ENCODE data around the gene NCLN.
"Not testable (repeated sequence)": the region's sequence is repeated elsewhere in the genome, so short reads cannot be mapped to it uniquely, and the experiment has no call there.

The NCLN gene

DNA sequence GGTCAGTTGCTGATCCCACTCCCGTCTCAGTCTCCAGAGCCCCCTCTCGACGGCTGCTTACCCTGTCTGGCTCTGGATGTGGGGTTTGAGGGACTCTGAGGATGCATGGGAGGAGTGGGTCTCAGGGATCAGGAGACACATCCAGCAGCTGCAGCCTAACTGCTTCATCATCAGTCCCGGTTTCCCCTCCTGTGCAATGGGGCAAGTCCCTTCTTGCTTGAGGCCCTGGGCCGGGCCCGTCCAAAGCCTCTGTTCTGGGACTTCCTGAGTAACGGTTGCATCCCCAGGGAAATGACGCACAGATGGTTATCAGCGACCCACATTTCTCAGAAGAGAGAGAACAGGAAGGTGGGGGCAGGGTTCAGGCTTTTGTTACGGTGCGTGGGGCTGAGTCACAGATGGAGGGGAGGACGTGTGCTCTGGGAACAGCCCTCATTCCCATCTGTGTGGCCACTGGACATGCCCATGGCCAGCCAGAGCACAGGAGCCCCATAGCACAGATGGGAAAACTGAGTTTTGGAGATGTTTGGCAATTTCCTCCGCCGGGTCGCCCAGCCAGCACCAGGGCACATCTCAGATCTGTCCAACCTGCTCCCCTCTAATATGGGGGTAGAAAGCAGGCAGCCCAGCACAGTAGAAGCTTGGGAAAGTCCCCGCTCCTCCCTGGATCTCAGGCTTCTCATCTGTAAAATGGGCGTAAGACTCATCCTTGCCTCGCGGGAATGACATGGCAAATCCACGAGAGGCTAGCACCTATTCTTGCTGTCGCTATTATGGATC is 30.6 kb upstream of the NCLN start:
- DNase-seq = peak; percentile 67

- no peak for DNase-seq
These were observed 28.5 kb upstream of the NCLN start for GRCh38 chr19:3157096-3157845.

- DNase-seq = no peak
These were observed 26.2 kb upstream of the NCLN start for GRCh38 chr19:3159565-3159964.

DNA sequence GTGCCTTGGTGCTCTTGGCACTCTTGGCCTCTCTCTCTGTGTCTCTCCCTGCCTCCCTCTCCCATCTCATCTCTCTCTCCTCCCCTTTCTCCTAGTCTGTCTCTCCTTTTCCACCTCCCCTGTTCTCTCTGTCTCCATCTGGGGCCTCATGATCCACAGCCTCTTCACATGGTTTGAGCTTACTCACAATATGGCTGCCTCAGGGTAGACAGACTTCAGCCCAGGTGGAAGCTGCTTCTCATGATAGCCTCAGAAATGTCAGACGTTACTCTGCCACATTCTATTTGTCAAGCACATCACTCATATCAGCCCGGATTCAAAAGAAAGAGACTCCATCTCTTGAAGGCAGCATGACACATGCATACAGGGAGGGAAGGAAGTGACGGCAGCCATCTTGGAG is 25.5 kb upstream of the NCLN start:
- DNase-seq = no peak

- no peak for DNase-seq
These were observed 24.3 kb upstream of the NCLN start for GRCh38 chr19:3161453-3161852.

DNA sequence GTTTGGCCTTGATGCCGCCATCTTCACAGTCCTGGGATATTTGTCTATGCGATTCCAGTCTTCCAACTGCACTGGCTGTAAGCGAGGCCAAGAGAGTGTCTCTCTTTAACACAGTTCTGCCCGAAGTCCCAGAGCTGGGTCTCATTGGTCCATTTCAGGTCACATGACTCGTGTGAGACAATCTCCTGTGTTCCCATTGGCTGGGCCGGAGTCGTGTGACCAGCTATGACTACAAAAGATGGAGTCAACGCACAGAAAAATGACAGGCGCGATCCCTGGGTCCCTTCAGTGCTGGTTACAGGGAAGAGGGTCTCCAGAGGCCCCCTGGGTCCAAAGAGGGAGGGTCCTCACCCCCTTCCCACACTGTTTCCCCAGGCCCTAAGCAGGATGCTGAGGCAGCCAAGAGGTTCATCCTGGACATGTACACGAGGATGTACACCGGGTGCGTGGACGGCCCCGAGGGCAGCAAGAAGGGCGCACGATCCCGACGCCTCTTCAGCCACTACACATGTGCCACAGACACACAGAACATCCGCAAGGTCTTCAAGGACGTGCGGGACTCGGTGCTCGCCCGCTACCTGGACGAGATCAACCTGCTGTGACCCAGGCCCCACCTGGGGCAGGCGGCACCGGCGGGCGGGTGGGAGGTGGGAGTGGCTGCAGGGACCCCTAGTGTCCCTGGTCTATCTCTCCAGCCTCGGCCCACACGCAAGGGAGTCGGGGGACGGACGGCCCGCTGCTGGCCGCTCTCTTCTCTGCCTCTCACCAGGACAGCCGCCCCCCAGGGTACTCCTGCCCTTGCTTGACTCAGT is 23.1 kb upstream of the NCLN start:
- DNase-seq = no peak

GRCh38 chr19:3163230-3163886 is 22.4 kb upstream of the NCLN start:
- DNase-seq = no peak

- no peak for DNase-seq
These were observed 21.8 kb upstream of the NCLN start for GRCh38 chr19:3163943-3164342.

GRCh38 chr19:3167533-3168272 is 18.0 kb upstream of the NCLN start:
- no peak for DNase-seq

DNA sequence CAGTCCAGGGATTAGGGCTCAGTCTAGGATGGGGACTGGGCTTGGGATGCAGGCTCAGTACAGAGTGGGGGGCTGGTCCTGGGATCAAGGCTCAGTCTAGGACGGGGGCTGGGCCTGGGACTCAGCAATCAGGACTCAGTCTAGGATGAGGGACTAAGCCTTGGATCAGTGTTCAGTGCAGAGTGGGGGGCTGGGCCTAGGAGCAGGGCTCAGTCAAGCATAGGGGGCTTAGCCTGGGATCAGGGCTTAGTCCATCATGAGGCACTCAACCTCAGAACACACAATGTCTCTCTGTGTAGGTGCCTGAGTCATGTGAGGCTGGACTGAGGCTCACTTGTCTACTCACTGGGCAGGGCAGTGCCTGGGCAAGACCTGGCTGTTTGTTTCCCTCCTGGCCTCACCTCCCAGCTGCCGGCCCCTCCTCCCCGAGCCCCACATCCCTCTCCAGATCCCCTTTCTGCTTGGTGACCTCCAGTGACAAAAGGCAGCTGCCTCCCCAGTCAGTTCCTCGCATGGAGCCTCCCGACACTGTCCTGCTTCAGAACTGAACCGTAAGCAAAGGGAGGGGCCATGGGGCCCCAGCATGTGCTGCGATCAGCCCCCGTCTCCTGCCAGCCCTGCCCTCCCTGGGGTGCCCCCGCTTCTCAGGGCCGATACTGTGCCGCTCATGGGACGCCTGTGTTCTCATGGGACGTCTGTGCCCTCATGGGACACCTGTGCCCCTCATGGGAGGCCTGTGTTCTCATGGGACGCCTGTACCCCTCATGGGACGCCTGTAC is 13.6 kb upstream of the NCLN start:
- DNase-seq = no peak

GRCh38 chr19:3172673-3173000 is 13.1 kb upstream of the NCLN start:
- not testable (repeated sequence) for DNase-seq

GRCh38 chr19:3175781-3176714 is 9.7 kb upstream of the NCLN start:
- no peak for DNase-seq

DNA sequence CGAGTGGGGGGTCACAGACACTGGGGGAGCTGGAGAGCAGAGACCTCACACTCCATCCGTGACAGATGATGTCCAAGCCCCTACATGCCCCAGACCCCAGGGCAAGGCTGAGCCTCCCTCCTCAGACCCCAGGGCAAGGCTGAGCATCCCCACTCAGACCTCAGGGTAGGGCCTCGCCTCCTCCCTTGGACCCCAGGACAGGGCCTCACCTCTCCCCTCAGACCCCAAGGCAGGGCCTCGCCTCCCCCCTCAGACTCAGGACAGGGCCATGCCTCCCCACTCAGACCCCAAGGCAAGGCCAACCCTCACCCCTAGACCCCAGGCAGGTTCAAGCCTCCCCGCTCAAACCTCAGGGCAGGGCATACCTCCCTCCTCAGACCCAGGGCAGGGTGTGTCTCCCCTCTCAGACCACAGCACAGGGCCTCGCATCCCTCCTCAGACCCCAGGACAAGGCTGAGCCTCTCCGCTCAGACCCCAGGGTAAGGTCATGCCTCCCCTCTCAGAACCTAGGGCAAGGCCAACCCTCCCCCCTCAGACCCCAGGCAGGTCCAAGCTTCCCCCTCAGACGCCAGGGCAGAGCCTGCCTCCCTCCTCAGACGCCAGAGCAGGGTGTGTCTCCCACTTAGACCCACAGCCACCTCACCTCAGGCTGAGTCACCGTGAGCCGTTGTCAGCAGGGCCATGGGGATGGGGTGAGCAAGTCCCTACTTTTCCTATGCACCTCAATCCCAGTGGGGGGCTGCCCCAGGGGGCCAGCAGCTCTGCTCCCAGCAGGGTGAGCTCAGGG is 8.8 kb upstream of the NCLN start:
- DNase-seq = no peak

DNA sequence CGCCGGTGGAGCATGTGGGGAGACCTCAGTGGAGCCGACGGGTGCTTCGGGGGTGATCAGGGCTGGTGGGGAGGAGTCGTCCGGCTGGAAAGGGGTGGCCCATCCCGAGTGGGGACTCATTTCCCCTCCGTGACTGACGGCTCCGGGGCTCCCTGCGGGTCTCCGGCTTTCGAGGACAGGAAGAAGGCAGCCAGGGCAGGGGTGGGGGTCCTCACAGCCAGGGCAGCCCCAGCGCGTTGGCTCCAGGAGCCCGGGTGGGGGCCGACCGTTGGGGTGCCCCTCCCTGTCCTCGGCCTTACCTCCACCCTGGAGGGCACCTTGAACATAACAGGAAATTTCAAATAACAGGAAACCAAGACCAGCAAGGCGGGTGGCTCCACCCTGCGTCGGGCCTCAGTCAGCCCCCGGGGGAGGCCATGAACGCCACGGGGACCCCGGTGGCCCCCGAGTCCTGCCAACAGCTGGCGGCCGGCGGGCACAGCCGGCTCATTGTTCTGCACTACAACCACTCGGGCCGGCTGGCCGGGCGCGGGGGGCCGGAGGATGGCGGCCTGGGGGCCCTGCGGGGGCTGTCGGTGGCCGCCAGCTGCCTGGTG is 7.3 kb upstream of the NCLN start, which contains the start of gene S1PR4:
Gene S1PR4 (plus strand): TSS at position 393 of the 596 bp plus-strand sequence. CDS start 24 bp downstream, at position 417.
- DNase-seq = peak; percentile 26

GRCh38 chr19:3178973-3179738 is 6.6 kb upstream of the NCLN start:
- DNase-seq = no peak

DNA sequence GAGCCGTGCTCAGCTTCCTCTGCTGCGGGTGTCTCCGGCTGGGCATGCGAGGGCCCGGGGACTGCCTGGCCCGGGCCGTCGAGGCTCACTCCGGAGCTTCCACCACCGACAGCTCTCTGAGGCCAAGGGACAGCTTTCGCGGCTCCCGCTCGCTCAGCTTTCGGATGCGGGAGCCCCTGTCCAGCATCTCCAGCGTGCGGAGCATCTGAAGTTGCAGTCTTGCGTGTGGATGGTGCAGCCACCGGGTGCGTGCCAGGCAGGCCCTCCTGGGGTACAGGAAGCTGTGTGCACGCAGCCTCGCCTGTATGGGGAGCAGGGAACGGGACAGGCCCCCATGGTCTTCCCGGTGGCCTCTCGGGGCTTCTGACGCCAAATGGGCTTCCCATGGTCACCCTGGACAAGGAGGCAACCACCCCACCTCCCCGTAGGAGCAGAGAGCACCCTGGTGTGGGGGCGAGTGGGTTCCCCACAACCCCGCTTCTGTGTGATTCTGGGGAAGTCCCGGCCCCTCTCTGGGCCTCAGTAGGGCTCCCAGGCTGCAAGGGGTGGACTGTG is 5.9 kb upstream of the NCLN start:
- no peak for DNase-seq

DNA sequence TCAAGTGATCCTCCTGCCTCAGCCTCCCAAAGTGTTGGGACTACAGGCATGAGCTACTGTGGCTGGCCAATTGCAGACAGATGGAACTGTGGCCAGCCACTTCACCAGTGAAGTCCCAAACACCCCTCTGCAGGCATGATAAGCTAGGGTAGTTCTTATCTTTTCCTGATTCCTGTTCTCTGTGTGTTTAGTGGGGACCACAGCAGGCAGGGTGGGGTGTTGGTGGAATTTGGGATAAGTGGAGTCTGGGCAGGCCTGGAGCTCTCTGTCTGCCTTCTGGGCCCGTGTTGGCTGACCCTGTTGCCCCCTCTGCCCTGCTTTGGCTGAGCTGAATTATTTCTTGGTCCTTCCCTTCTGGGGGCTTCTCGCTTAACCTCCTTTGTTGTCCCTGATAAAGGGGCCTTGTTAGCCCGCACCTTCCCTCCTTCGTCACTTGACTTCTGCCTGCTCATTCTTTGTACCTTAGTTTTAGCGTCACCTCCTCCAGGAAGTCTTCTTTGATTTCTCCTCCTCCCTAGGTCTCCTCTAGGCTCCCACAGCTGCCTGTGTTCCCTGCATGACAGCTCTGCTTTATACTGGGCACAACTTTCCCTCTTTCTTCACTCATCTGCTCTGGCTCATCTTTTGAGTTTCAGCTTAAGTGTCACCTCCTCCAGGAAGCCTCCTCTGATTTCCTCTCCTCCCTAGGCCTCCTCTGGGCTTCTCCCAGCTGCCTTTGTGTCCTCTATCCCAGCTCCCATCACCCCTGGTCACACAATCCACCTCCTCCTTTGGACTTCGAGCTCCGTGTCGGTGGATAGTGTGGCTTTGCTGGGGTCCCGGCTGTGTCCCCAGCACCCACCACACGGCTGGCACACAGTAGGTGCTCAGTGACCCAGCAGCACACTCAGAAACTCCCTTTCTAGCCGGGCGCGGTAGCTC is 1.7 kb upstream of the NCLN start:
- no peak for DNase-seq

Measured in KG1 (cell line).